ENCODE results near the gene VWA3B.
"Not testable (repeated sequence)": the region's sequence is repeated elsewhere in the genome, so short reads cannot be mapped to it uniquely, and the experiment has no call there.

The VWA3B gene

GRCh38 chr2:98043101-98043500, 43.9 kb upstream of the VWA3B start:
- no peak for DNase-seq (ENCODE audit: low read depth)
- no peak overlapping the region for H3K4me3 ChIP-seq (ENCODE audit: low read depth, low read length)
- TF ChIP-seq, protein P1, sequence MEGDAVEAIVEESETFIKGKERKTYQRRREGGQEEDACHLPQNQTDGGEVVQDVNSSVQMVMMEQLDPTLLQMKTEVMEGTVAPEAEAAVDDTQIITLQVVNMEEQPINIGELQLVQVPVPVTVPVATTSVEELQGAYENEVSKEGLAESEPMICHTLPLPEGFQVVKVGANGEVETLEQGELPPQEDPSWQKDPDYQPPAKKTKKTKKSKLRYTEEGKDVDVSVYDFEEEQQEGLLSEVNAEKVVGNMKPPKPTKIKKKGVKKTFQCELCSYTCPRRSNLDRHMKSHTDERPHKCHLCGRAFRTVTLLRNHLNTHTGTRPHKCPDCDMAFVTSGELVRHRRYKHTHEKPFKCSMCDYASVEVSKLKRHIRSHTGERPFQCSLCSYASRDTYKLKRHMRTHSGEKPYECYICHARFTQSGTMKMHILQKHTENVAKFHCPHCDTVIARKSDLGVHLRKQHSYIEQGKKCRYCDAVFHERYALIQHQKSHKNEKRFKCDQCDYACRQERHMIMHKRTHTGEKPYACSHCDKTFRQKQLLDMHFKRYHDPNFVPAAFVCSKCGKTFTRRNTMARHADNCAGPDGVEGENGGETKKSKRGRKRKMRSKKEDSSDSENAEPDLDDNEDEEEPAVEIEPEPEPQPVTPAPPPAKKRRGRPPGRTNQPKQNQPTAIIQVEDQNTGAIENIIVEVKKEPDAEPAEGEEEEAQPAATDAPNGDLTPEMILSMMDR (conservative IDR thresholded peaks at IDR 0.05; ENCODE audit: low read depth, low read length) = no peak

DNA sequence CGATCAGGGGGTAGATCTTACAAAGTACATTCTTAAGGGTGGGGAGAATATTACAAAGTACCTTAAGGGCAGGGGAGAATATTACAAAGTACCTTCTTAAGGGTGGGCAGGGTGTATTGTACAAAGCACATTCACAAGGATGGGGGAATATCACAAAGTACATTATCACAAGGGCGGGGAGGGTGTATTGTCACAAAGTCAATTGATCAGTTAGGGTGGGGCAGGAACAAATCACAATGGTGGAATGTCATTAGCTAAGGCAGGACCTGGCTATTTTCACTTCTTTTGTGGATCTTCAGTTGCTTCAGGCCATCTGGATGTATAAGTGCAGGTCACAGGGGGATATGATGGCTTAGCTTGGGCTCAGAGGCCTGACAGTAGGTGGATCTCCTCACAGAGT, 42.2 kb upstream of the VWA3B start:
- not testable (repeated sequence) for DNase-seq (ENCODE audit: low read depth); H3K4me3 ChIP-seq (ENCODE audit: low read depth, low read length)

- TF ChIP-seq, protein P1 (conservative IDR thresholded peaks at IDR 0.05; ENCODE audit: low read depth, low read length) = no peak
- DNase-seq (ENCODE audit: low read depth) = no peak
- no peak overlapping the region for H3K4me3 ChIP-seq (ENCODE audit: low read depth, low read length)
Observed at GRCh38 chr2:98050070-98050469, 36.9 kb upstream of the VWA3B start.

DNA sequence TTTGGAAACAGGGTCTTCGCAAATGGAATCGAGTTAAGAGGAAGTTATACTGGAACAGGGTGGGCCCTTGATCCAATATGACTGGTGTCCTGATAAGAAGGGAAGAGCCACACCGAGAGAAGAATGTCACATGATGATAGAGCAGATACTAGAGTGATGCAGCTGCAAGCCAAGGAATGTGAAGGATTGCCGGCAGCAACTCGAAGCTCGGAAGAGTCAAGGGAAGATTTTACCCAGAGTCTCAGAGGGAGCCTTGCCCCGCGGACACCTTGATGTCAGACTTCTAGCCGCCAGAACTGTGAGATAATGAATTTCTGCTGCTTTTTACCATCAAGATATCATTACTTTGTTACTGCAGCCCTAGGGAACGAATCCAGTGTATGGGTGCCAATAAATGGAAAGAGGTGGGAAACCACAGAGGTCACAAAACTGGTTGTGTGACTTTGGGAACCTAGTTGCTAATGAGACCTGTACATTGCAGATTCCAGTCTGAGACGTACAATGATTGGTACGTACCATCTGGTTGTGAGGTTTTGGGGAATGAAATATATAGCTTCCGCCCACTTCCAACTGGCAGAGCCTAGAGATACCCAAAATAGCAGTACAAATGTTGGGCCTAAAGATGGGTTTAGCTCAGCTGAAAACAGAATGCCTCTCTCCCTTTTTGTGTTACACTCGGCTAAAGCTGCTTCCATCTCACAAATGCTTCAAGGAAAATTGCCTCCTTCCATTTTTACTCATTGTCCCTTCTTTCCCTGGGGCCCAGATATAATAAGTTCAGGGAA, 28.6 kb upstream of the VWA3B start:
- DNase-seq (ENCODE audit: low read depth) = no peak
- H3K4me3 ChIP-seq (ENCODE audit: low read depth, low read length) = no peak overlapping the region
- TF ChIP-seq, protein P1 (conservative IDR thresholded peaks at IDR 0.05; ENCODE audit: low read depth, low read length) = no peak

- TF ChIP-seq, protein P1 (conservative IDR thresholded peaks at IDR 0.05; ENCODE audit: low read depth, low read length) = no peak
- H3K4me3 ChIP-seq (ENCODE audit: low read depth, low read length) = no peak overlapping the region
- DNase-seq (ENCODE audit: low read depth) = no peak
Observed at GRCh38 chr2:98060277-98060676, 26.7 kb upstream of the VWA3B start.

- TF ChIP-seq, protein P1 (conservative IDR thresholded peaks at IDR 0.05; ENCODE audit: low read depth, low read length) = no peak
- H3K4me3 ChIP-seq (ENCODE audit: low read depth, low read length) = no peak overlapping the region
- DNase-seq (ENCODE audit: low read depth) = no peak
Observed at GRCh38 chr2:98063291-98063854, 23.6 kb upstream of the VWA3B start.

GRCh38 chr2:98065808-98066207, 21.2 kb upstream of the VWA3B start:
- TF ChIP-seq, protein P1 (conservative IDR thresholded peaks at IDR 0.05; ENCODE audit: low read depth, low read length) = no peak
- no peak overlapping the region for H3K4me3 ChIP-seq (ENCODE audit: low read depth, low read length)

More at GRCh38 chr2:98065808-98066207, 21.2 kb upstream of the VWA3B start:
- no peak for DNase-seq (ENCODE audit: low read depth)

Data from choroid plexus epithelial cell (primary cell).